ENCODE data around the gene TBC1D22A. TPM values are rescaled to one million over a fixed set of nuclear protein-coding genes. Genes with fewer than 3 reads are reported as not detected.
"Not testable (repeated sequence)": the region's sequence is repeated elsewhere in the genome, so short reads cannot be mapped to it uniquely, and the experiment has no call there.

The TBC1D22A gene
- total RNA-seq, 1 donor from 2014 or later, result 41.0 TPM

- Mint-ChIP-seq H3K27me3 (no peaks in the 10 kb centered on the region), H3K36me3 (ENCODE audit: low read depth) (peaks cover 15% of the 10 kb centered on the region), H3K27ac (peak overlapping the region; percentile 86), H3K4me3 (peak overlapping the region; percentile 74), H3K4me1 (peaks cover 51% of the 10 kb centered on the region), H3K9me3 (no peaks in the 10 kb centered on the region)
- no peak for DNase-seq
- intact Hi-C loops (cut with micrococcal nuclease), result no loop called here
Measured at GRCh38 chr22:46776876-46777608, 14.6 kb downstream of the TBC1D22A start.

GRCh38 chr22:46777609-46777970 is 15.1 kb downstream of the TBC1D22A start:
- no peaks in the 10 kb centered on the region for H3K9me3 Mint-ChIP-seq
- no peak for DNase-seq
- H3K36me3 Mint-ChIP-seq (ENCODE audit: low read depth), result peaks cover 18% of the 10 kb centered on the region
- H3K27ac Mint-ChIP-seq, result peak overlapping the region; percentile 86
- peak overlapping the region; percentile 74 for H3K4me3 Mint-ChIP-seq
- intact Hi-C loops (cut with micrococcal nuclease), result no loop called here
- no peaks in the 10 kb centered on the region for H3K27me3 Mint-ChIP-seq
- peaks cover 53% of the 10 kb centered on the region for H3K4me1 Mint-ChIP-seq

- H3K27ac Mint-ChIP-seq, result no peak overlapping the region
- H3K36me3 Mint-ChIP-seq (ENCODE audit: low read depth), result peaks cover 20% of the 10 kb centered on the region
- H3K4me1 Mint-ChIP-seq, result peaks cover 44% of the 10 kb centered on the region
- no peak overlapping the region for H3K4me3 Mint-ChIP-seq
- no peaks in the 10 kb centered on the region for H3K9me3 Mint-ChIP-seq
- H3K27me3 Mint-ChIP-seq, result no peaks in the 10 kb centered on the region
- intact Hi-C loops (cut with micrococcal nuclease), result no loop called here
- DNase-seq, result no peak
Measured at GRCh38 chr22:46779023-46779422, 16.6 kb downstream of the TBC1D22A start.

- DNase-seq, result no peak
- Mint-ChIP-seq H3K4me3 (no peak overlapping the region), H3K9me3 (no peaks in the 10 kb centered on the region), H3K27me3 (no peaks in the 10 kb centered on the region), H3K36me3 (ENCODE audit: low read depth) (peaks cover 20% of the 10 kb centered on the region), H3K27ac (no peak overlapping the region), H3K4me1 (peaks cover 39% of the 10 kb centered on the region)
- intact Hi-C loops (cut with micrococcal nuclease), result no loop called here
Measured at GRCh38 chr22:46779651-46780050, 17.2 kb downstream of the TBC1D22A start.

GRCh38 chr22:46780453-46780852 is 18.0 kb downstream of the TBC1D22A start:
- DNase-seq, result no peak
- intact Hi-C loops (cut with micrococcal nuclease), result no loop called here
- Mint-ChIP-seq H3K9me3 (no peaks in the 10 kb centered on the region), H3K27ac (no peak overlapping the region), H3K36me3 (ENCODE audit: low read depth) (peaks cover 21% of the 10 kb centered on the region), H3K27me3 (no peaks in the 10 kb centered on the region), H3K4me1 (peaks cover 36% of the 10 kb centered on the region), H3K4me3 (no peak overlapping the region)

- peaks cover 31% of the 10 kb centered on the region for H3K4me1 Mint-ChIP-seq
- H3K36me3 Mint-ChIP-seq (ENCODE audit: low read depth), result peaks cover 21% of the 10 kb centered on the region
- no peak overlapping the region for H3K4me3 Mint-ChIP-seq
- DNase-seq, result no peak
- no peaks in the 10 kb centered on the region for H3K27me3 Mint-ChIP-seq
- no peaks in the 10 kb centered on the region for H3K9me3 Mint-ChIP-seq
- H3K27ac Mint-ChIP-seq, result no peak overlapping the region
- intact Hi-C loops (cut with micrococcal nuclease), result no loop called here
Measured at GRCh38 chr22:46781291-46781690, 18.8 kb downstream of the TBC1D22A start.

GRCh38 chr22:46782200-46782599 is 19.8 kb downstream of the TBC1D22A start:
- DNase-seq, result not testable (repeated sequence)

GRCh38 chr22:46783721-46784120 is 21.3 kb downstream of the TBC1D22A start:
- Mint-ChIP-seq H3K4me1 (peaks cover 27% of the 10 kb centered on the region), H3K27me3 (no peaks in the 10 kb centered on the region), H3K4me3 (no peak overlapping the region), H3K9me3 (no peaks in the 10 kb centered on the region), H3K36me3 (ENCODE audit: low read depth) (peaks cover 21% of the 10 kb centered on the region), H3K27ac (no peak overlapping the region)
- intact Hi-C loops (cut with micrococcal nuclease), result no loop called here
- no peak for DNase-seq

More at GRCh38 chr22:46782200-46782599, 19.8 kb downstream of the TBC1D22A start:
- intact Hi-C loops (cut with micrococcal nuclease); H3K27me3 Mint-ChIP-seq; H3K27ac Mint-ChIP-seq; H3K9me3 Mint-ChIP-seq; H3K4me3 Mint-ChIP-seq: not testable (repeated sequence)
- peaks cover 24% of the 10 kb centered on the region for H3K4me1 Mint-ChIP-seq
- H3K36me3 Mint-ChIP-seq (ENCODE audit: low read depth), result peaks cover 17% of the 10 kb centered on the region

GRCh38 chr22:46788441-46789172 is 26.2 kb downstream of the TBC1D22A start:
- Mint-ChIP-seq H3K4me1 (peaks cover 46% of the 10 kb centered on the region), H3K36me3 (ENCODE audit: low read depth) (peaks cover 31% of the 10 kb centered on the region), H3K4me3 (peak overlapping the region; percentile 4), H3K27me3 (no peaks in the 10 kb centered on the region), H3K27ac (peak overlapping the region; percentile 57), H3K9me3 (no peaks in the 10 kb centered on the region)
- intact Hi-C loops (cut with micrococcal nuclease), result no loop called here
- DNase-seq, result peak; percentile 79

- H3K36me3 Mint-ChIP-seq (ENCODE audit: low read depth), result peaks cover 34% of the 10 kb centered on the region
- DNase-seq, result no peak
- H3K4me3 Mint-ChIP-seq, result peak overlapping the region; percentile 82
- intact Hi-C loops (cut with micrococcal nuclease), result no loop called here
- no peaks in the 10 kb centered on the region for H3K9me3 Mint-ChIP-seq
- peaks cover 45% of the 10 kb centered on the region for H3K4me1 Mint-ChIP-seq
- H3K27me3 Mint-ChIP-seq, result no peaks in the 10 kb centered on the region
- H3K27ac Mint-ChIP-seq, result peak overlapping the region; percentile 85
Measured at GRCh38 chr22:46789992-46790391, 27.5 kb downstream of the TBC1D22A start.

- no peaks in the 10 kb centered on the region for H3K9me3 Mint-ChIP-seq
- peak; percentile 92 for DNase-seq
- intact Hi-C loops (cut with micrococcal nuclease), result loop anchor here (1.0 kb wide), 2 partner anchors 17 to 29 kb away; partner anchors contain the start of gene TBC1D22A
- peaks cover 38% of the 10 kb centered on the region for H3K4me1 Mint-ChIP-seq
- peak overlapping the region; percentile 82 for H3K4me3 Mint-ChIP-seq
- no peaks in the 10 kb centered on the region for H3K27me3 Mint-ChIP-seq
- H3K36me3 Mint-ChIP-seq (ENCODE audit: low read depth), result peaks cover 32% of the 10 kb centered on the region
- H3K27ac Mint-ChIP-seq, result peak overlapping the region; percentile 100
Measured at GRCh38 chr22:46791201-46791731, 28.8 kb downstream of the TBC1D22A start.

- peak overlapping the region; percentile 100 for H3K27ac Mint-ChIP-seq
- peaks cover 32% of the 10 kb centered on the region for H3K36me3 Mint-ChIP-seq (ENCODE audit: low read depth)
- no peaks in the 10 kb centered on the region for H3K27me3 Mint-ChIP-seq
- H3K4me1 Mint-ChIP-seq, result peaks cover 36% of the 10 kb centered on the region
- H3K4me3 Mint-ChIP-seq, result no peak overlapping the region
- no peak for DNase-seq
- intact Hi-C loops (cut with micrococcal nuclease), result no loop called here
- H3K9me3 Mint-ChIP-seq, result no peaks in the 10 kb centered on the region
Measured at GRCh38 chr22:46792061-46792796, 29.8 kb downstream of the TBC1D22A start.

- peaks cover 32% of the 10 kb centered on the region for H3K36me3 Mint-ChIP-seq (ENCODE audit: low read depth)
- no peak for DNase-seq
- intact Hi-C loops (cut with micrococcal nuclease), result no loop called here
- H3K4me1 Mint-ChIP-seq, result peaks cover 32% of the 10 kb centered on the region
- no peak overlapping the region for H3K4me3 Mint-ChIP-seq
- no peaks in the 10 kb centered on the region for H3K9me3 Mint-ChIP-seq
- peak overlapping the region; percentile 100 for H3K27ac Mint-ChIP-seq
- H3K27me3 Mint-ChIP-seq, result no peaks in the 10 kb centered on the region
Measured at GRCh38 chr22:46792841-46793261, 30.4 kb downstream of the TBC1D22A start.

Measured in activated CD4-positive, alpha-beta T cell treated with anti-CD3 and anti-CD28 coated beads, Interleukin-2, amount 10 ng/mL, durations not matched to agents 24 days and 14 days (primary cell).